Nucleus accumbens (tissue), 56 donors: ENCODE results near the gene RABL3.
"Not testable (repeated sequence)": the region's sequence is repeated elsewhere in the genome, so short reads cannot be mapped to it uniquely, and the experiment has no call there.

Experiments used
- DNase-seq, 56 donors: peaks; one replicate each; lab custom pipeline; 2025; lab: John Stamatoyannopoulos, UW

Gene RABL3

GRCh38 chr3:120684896-120685295, 57.4 kb downstream of the RABL3 start:
- DNase-seq: peak in 1 of 56 donors; percentile 14

GRCh38 chr3:120683671-120684301, 58.5 kb downstream of the RABL3 start:
- DNase-seq: no peak

GRCh38 chr3:120683213-120683612, 59.1 kb downstream of the RABL3 start:
- DNase-seq: no peak

GRCh38 chr3:120682095-120682681, 60.1 kb downstream of the RABL3 start, which contains the start of gene HGD:
TSS of gene HGD (minus strand) at chr3:120682239. CDS start at chr3:120682111, 128 bp downstream.
- DNase-seq: no peak

GRCh38 chr3:120681506-120682038, 60.7 kb downstream of the RABL3 start:
- no peak for DNase-seq

- DNase-seq: no peak
Measured at GRCh38 chr3:120681018-120681417, 61.3 kb downstream of the RABL3 start.

GRCh38 chr3:120680193-120680894, 62.0 kb downstream of the RABL3 start:
- DNase-seq: no peak

GRCh38 chr3:120678984-120679383, 63.3 kb downstream of the RABL3 start:
- DNase-seq: no peak

- DNase-seq: peak in 41 of 56 donors; percentile 2 to 64 (median 22)
Measured at GRCh38 chr3:120678331-120678947, 63.9 kb downstream of the RABL3 start.

GRCh38 chr3:120677193-120677592, 65.1 kb downstream of the RABL3 start:
- DNase-seq: not testable (repeated sequence)

- peak in 12 of 56 donors; percentile 0 to 18 (median 6) for DNase-seq
Measured at GRCh38 chr3:120673116-120673515, 69.2 kb downstream of the RABL3 start.

GRCh38 chr3:120670576-120670975, 71.7 kb downstream of the RABL3 start:
- DNase-seq: no peak

GRCh38 chr3:120664926-120665325, 77.4 kb downstream of the RABL3 start:
- no peak for DNase-seq

GRCh38 chr3:120661945-120662344, 80.4 kb downstream of the RABL3 start:
- DNase-seq: no peak

- DNase-seq: no peak
Measured at GRCh38 chr3:120661106-120661905, 81.0 kb downstream of the RABL3 start.

- DNase-seq: no peak
Measured at GRCh38 chr3:120659834-120660233, 82.5 kb downstream of the RABL3 start.

GRCh38 chr3:120659285-120659684, 83.0 kb downstream of the RABL3 start:
- DNase-seq: no peak

GRCh38 chr3:120652896-120653545, 89.3 kb downstream of the RABL3 start:
- DNase-seq: peak in 10 of 56 donors; percentile 1 to 41 (median 14)

- DNase-seq: no peak
Measured at GRCh38 chr3:120652281-120652680, 90.0 kb downstream of the RABL3 start.

GRCh38 chr3:120650311-120650710, 92.0 kb downstream of the RABL3 start:
- DNase-seq: no peak
